Common myeloid progenitor, CD34-positive (primary cell): Measurements from ENCODE around the gene NINJ1.
A peak's percentile ranks its signal among the peaks of the same experiment; 100 is the strongest.

Experiments used
- CTCF ChIA-PET: fragments of 350-600 bp; sonication (Branson Sonifier 250); formaldehyde crosslinking; loops from one replicate; lab custom pipeline; 2021; ENCODE audit warnings: antibody characterized with exemption; lab: Charles Lee
- POLR2A ChIA-PET: fragments of 350-600 bp; sonication (Branson Sonifier 250); formaldehyde crosslinking; loops from one replicate; lab custom pipeline; 2021; ENCODE audit warnings: antibody characterized with exemption; lab: Charles Lee
- DNase-seq, 3 donors: peaks; one replicate each; pipeline versions ENCODE4 v3.0.0 to v3.0.0-alpha.2; 2013
- H3K27ac ChIP-seq, 2 experiments: 1 replicate in 1 of 2; 2 replicates in 1 of 2; pipeline ENCODE4 v1.7.0; 2013; ENCODE audit warnings: inconsistent platforms in 2 of 2, low read length in 2 of 2, mild to moderate bottlenecking in 2 of 2, low read depth in 1 of 2, moderate library complexity in 1 of 2; ENCODE audit not compliant: severe bottlenecking in 2 of 2, insufficient read depth in 1 of 2, poor library complexity in 1 of 2
- H3K27me3 ChIP-seq, 5 experiments: replicated peaks in 2 of 5; 1 replicate in 3 of 5; 2 replicates in 2 of 5; pipeline versions ENCODE4 v1.6.1 to v1.7.0; 2013; ENCODE audit warnings: low read length in 4 of 5, mild to moderate bottlenecking in 2 of 5, moderate library complexity in 2 of 5, inconsistent platforms in 1 of 5; ENCODE audit not compliant: insufficient read depth in 5 of 5, control insufficient read depth in 4 of 5
- H3K36me3 ChIP-seq, 4 experiments: 1 replicate in 2 of 4; 2 replicates in 2 of 4; pipeline versions ENCODE4 v1.6.1 to v1.7.0; 2013; ENCODE audit warnings: low read length in 3 of 4, control low read depth in 1 of 4, mild to moderate bottlenecking in 1 of 4; ENCODE audit not compliant: control insufficient read depth in 4 of 4, insufficient read depth in 4 of 4
- H3K4me1 ChIP-seq, 4 experiments: 1 replicate in 3 of 4; 2 replicates in 1 of 4; pipeline versions ENCODE4 v1.6.1 to v1.7.1; 2013; ENCODE audit warnings: low read length in 3 of 4, mild to moderate bottlenecking in 3 of 4, control low read depth in 1 of 4, inconsistent platforms in 1 of 4, moderate library complexity in 1 of 4; ENCODE audit not compliant: control insufficient read depth in 4 of 4, insufficient read depth in 4 of 4; ENCODE audit errors: control extremely low read depth in 1 of 4
- H3K4me3 ChIP-seq, 7 experiments: 1 replicate in 4 of 7; 2 replicates in 3 of 7; pipeline versions ENCODE4 v1.5.1 to v1.7.0; 2013; ENCODE audit warnings: mild to moderate bottlenecking in 7 of 7, low read length in 6 of 7, moderate library complexity in 6 of 7, inconsistent platforms in 2 of 7, low read depth in 2 of 7, control low read depth in 1 of 7; ENCODE audit not compliant: insufficient read depth in 4 of 7, control insufficient read depth in 1 of 7; ENCODE audit errors: extremely low read depth in 1 of 7
- H3K9me3 ChIP-seq, 5 experiments: 1 replicate in 4 of 5; 2 replicates in 1 of 5; pipeline versions ENCODE4 v1.6.1 to v1.7.1; 2013; ENCODE audit warnings: low read length in 4 of 5, mild to moderate bottlenecking in 2 of 5, inconsistent platforms in 1 of 5, low read depth in 1 of 5, moderate library complexity in 1 of 5; ENCODE audit not compliant: control insufficient read depth in 4 of 5, insufficient read depth in 2 of 5; ENCODE audit errors: control extremely low read depth in 1 of 5
- WGBS: methylation state at CpG from one replicate; pipeline ENCODE4 v1.1.5; 2013; ENCODE audit not compliant: insufficient coverage; 5-methylcytosine and 5-hydroxymethylcytosine counted together

Gene NINJ1

GRCh38 chr9:93093127-93093876 is 40.7 kb downstream of the NINJ1 start:
- Histone ChIP-seq H3K9me3 (no peaks in the 10 kb centered on the region), H3K36me3 (peaks cover 0 to 2% (median 0%) of the 10 kb centered on the region in 4 experiments), H3K27ac (peak overlapping the region in 1 of 2 experiments; percentile 52), H3K4me1 (peaks cover 9 to 55% (median 48%) of the 10 kb centered on the region in 4 experiments), H3K4me3 (peak overlapping the region in 2 of 7 experiments; percentile 32 to 48), H3K27me3 (no peaks in the 10 kb centered on the region)
- POLR2A ChIA-PET, result no interaction called here
- DNase-seq, result peak; percentile 43 to 75 (median 70)
- WGBS, result 17% methylated on average over 11 of the region's 11 CpGs
- CTCF ChIA-PET, result interaction anchor here (0.9 kb wide), 2 partner anchors 9 to 10 kb away, joined by 3 to 4 read pairs; no protein-coding TSS in a partner anchor

- ChIA-PET POLR2A (interaction anchor here (1.0 kb wide), 1 partner anchor 41 kb away, joined by 3 read pairs; no protein-coding TSS in a partner anchor), CTCF (interaction anchor here (0.9 to 2.4 kb wide), 4 partner anchors 8 to 27 kb away, joined by 3 to 7 read pairs (median 5); no protein-coding TSS in a partner anchor)
These were observed 41.6 kb downstream of the NINJ1 start for GRCh38 chr9:93092251-93092991.

GRCh38 chr9:93091453-93092081 is 42.5 kb downstream of the NINJ1 start:
- Histone ChIP-seq H3K27ac (no peak overlapping the region), H3K4me3 (no peak overlapping the region), H3K9me3 (no peaks in the 10 kb centered on the region), H3K36me3 (peaks cover 0 to 7% (median 3%) of the 10 kb centered on the region in 4 experiments), H3K27me3 (no peaks in the 10 kb centered on the region), H3K4me1 (peaks cover 2 to 38% (median 32%) of the 10 kb centered on the region in 4 experiments)
- POLR2A ChIA-PET, result interaction anchor here (0.6 to 1.0 kb wide), 2 partner anchors 42 to 47 kb away, joined by 3 read pairs; no protein-coding TSS in a partner anchor
- DNase-seq, result peak in 2 of 3 donors; percentile 68 to 74
- CTCF ChIA-PET, result interaction anchor here (1.5 to 2.4 kb wide), 2 partner anchors 12 to 27 kb away, joined by 6 to 7 read pairs; no protein-coding TSS in a partner anchor
- 100% methylated on average over 2 of the region's 3 CpGs for WGBS

More at GRCh38 chr9:93092251-93092991, 41.6 kb downstream of the NINJ1 start:
- H3K4me3 ChIP-seq, result no peak overlapping the region
- no peaks in the 10 kb centered on the region for H3K27me3 ChIP-seq
- peaks cover 6 to 46% (median 40%) of the 10 kb centered on the region in 4 experiments for H3K4me1 ChIP-seq
- H3K9me3 ChIP-seq, result no peaks in the 10 kb centered on the region
- 84% methylated on average over 7 of the region's 7 CpGs for WGBS
- no peak for DNase-seq
- no peak overlapping the region for H3K27ac ChIP-seq
- H3K36me3 ChIP-seq, result peaks cover 0 to 2% (median 0%) of the 10 kb centered on the region in 4 experiments

- H3K9me3 ChIP-seq, result no peaks in the 10 kb centered on the region
- DNase-seq, result no peak
- no peaks in the 10 kb centered on the region for H3K27me3 ChIP-seq
- CTCF ChIA-PET, result interaction anchor here (2.4 kb wide), 1 partner anchor 12 kb away, joined by 7 read pairs; no protein-coding TSS in a partner anchor
- H3K4me1 ChIP-seq, result peaks cover 2 to 37% (median 32%) of the 10 kb centered on the region in 4 experiments
- no peak overlapping the region for H3K27ac ChIP-seq
- no peak overlapping the region for H3K4me3 ChIP-seq
- peaks cover 0 to 10% (median 4%) of the 10 kb centered on the region in 4 experiments for H3K36me3 ChIP-seq
- POLR2A ChIA-PET, result no interaction called here
- 89% methylated on average over 4 of the region's 4 CpGs for WGBS
These were observed 43.0 kb downstream of the NINJ1 start for GRCh38 chr9:93091056-93091452.

- Histone ChIP-seq H3K4me1 (peaks cover 2 to 35% (median 30%) of the 10 kb centered on the region in 4 experiments), H3K9me3 (peaks cover 0 to 4% (median 0%) of the 10 kb centered on the region in 5 experiments), H3K27ac (no peak overlapping the region), H3K4me3 (no peak overlapping the region), H3K27me3 (no peaks in the 10 kb centered on the region), H3K36me3 (peaks cover 0 to 15% (median 8%) of the 10 kb centered on the region in 4 experiments)
- no peak for DNase-seq
- ChIA-PET POLR2A (no interaction called here), CTCF (no interaction called here)
- WGBS, result 98% methylated on average over 5 of the region's 8 CpGs
These were observed 43.9 kb downstream of the NINJ1 start for GRCh38 chr9:93090091-93090655.

- Histone ChIP-seq H3K4me1 (peaks cover 2 to 29% (median 24%) of the 10 kb centered on the region in 4 experiments), H3K9me3 (peaks cover 0 to 4% (median 0%) of the 10 kb centered on the region in 5 experiments), H3K27me3 (no peaks in the 10 kb centered on the region), H3K4me3 (no peak overlapping the region), H3K27ac (no peak overlapping the region), H3K36me3 (peaks cover 0 to 20% (median 10%) of the 10 kb centered on the region in 4 experiments)
- ChIA-PET CTCF (interaction anchor here (0.6 to 1.4 kb wide), 2 partner anchors 85 to 103 kb away, joined by 3 read pairs; no protein-coding TSS in a partner anchor), POLR2A (no interaction called here)
- WGBS, result over 99% methylated on average over 11 of the region's 12 CpGs
- no peak for DNase-seq
These were observed 44.5 kb downstream of the NINJ1 start for GRCh38 chr9:93089481-93089991.
